ENCODE results near the gene PRKD1. TPM values are rescaled to one million over a fixed set of nuclear protein-coding genes. Genes with fewer than 3 reads are reported as not detected.

The PRKD1 gene
- total RNA-seq, 1 experiment from 2014 or later, result not detected

- Histone ChIP-seq H3K4me1 (ENCODE audit: control insufficient read depth in 1 of 2, insufficient read depth in 2 of 2, low read length in 2 of 2) (no peaks in the 10 kb centered on the region), H3K4me3 (replicated peaks in 1 of 2; ENCODE audit: low read depth in 1 of 2, low read length in 2 of 2) (no peak overlapping the region), H3K9me2 (ENCODE audit: insufficient read depth) (no peaks in the 10 kb centered on the region), H4K20me1 (ENCODE audit: insufficient read depth) (no peaks in the 10 kb centered on the region), H3K79me2 (ENCODE audit: insufficient read depth, low read length) (no peaks in the 10 kb centered on the region), H2AFZ (ENCODE audit: low read depth, low read length, poor library complexity, severe bottlenecking) (no peak overlapping the region), H3K9ac (ENCODE audit: low read length) (no peak overlapping the region), H3K27me3 (ENCODE audit: insufficient read depth, low read length) (no peaks in the 10 kb centered on the region), H3K4me2 (ENCODE audit: low read length) (no peak overlapping the region), H3K36me3 (ENCODE audit: control insufficient read depth in 1 of 2, insufficient read depth in 2 of 2, low read length in 2 of 2) (no peaks in the 10 kb centered on the region), H3K27ac (ENCODE audit: low read depth, low read length) (no peak overlapping the region), H3K9me3 (ENCODE audit: control insufficient read depth in 1 of 2, insufficient read depth in 1 of 2, low read depth in 1 of 2, low read length in 2 of 2) (peaks cover 4 to 30% of the 10 kb centered on the region in 2 experiments; a peak in 2 of 4 replicates)
- BruUV-seq (replicated peaks), result no TSS peak
- POLR2A ChIA-PET, result no interaction called here
- DNase-seq (ENCODE audit: low read depth, low spot score) (no peak), ATAC-seq (no peak)
- CTCF ChIA-PET, result no interaction called here
- intact Hi-C loops (cut with micrococcal nuclease), result no loop called here
- RAD21 ChIA-PET (ENCODE audit: low non-redundant PET in 1 of 2, low total read pairs in 2 of 2, uncharacterized antibody in 2 of 2, unreplicated experiment in 2 of 2), result no interaction called here
- TF ChIP-seq EZH2phosphoT487 (IDR thresholded peaks at IDR 0.05; ENCODE audit: borderline replicate concordance) (no peak), EGR1 (IDR thresholded peaks at IDR 0.05; ENCODE audit: low read depth) (no peak), POLR2A (IDR thresholded peaks at IDR 0.05; ENCODE audit: borderline replicate concordance, extremely low read depth, insufficient read depth, insufficient read length) (no peak), CEBPB (IDR thresholded peaks at IDR 0.05; ENCODE audit: low read depth) (no peak), FOSL1 (IDR thresholded peaks at IDR 0.05; ENCODE audit: low read depth) (no peak), JUND (IDR thresholded peaks at IDR 0.05) (no peak), RAD21 (IDR thresholded peaks at IDR 0.05; ENCODE audit: low read depth) (no peak)
Observed at GRCh38 chr14:29652571-29652970, 275.1 kb downstream of the PRKD1 start.

GRCh38 chr14:29650554-29651269 is 276.9 kb downstream of the PRKD1 start:
- Histone ChIP-seq H3K4me2 (ENCODE audit: low read length) (no peak overlapping the region), H3K9me3 (ENCODE audit: control insufficient read depth in 1 of 2, insufficient read depth in 1 of 2, low read depth in 1 of 2, low read length in 2 of 2) (peaks cover 9 to 25% of the 10 kb centered on the region in 2 experiments; a peak in 2 of 4 replicates)
- ATAC-seq, result no peak
- TF ChIP-seq JUND (IDR thresholded peaks at IDR 0.05) (no peak), EZH2 (IDR thresholded peaks at IDR 0.05) (no peak), SIN3A (IDR thresholded peaks at IDR 0.05; ENCODE audit: low read depth) (no peak), EZH2phosphoT487 (IDR thresholded peaks at IDR 0.05; ENCODE audit: borderline replicate concordance) (no peak), POLR2A (IDR thresholded peaks at IDR 0.05; ENCODE audit: borderline replicate concordance, extremely low read depth, insufficient read depth, insufficient read length) (no peak), EGR1 (IDR thresholded peaks at IDR 0.05; ENCODE audit: low read depth) (no peak), ZNF274 (IDR thresholded peaks at IDR 0.05; ENCODE audit: low read depth, low read length) (no peak), SRF (IDR thresholded peaks at IDR 0.05; ENCODE audit: low read depth) (no peak), FOSL1 (IDR thresholded peaks at IDR 0.05; ENCODE audit: low read depth) (no peak), REST (IDR thresholded peaks at IDR 0.05; ENCODE audit: low read depth) (no peak), CEBPB (IDR thresholded peaks at IDR 0.05; ENCODE audit: low read depth) (no peak), YY1 (IDR thresholded peaks at IDR 0.05; ENCODE audit: extremely low read depth, insufficient replicate concordance, low read depth, low read length) (no peak), ZBTB33 (IDR thresholded peaks at IDR 0.05; ENCODE audit: extremely low read depth, insufficient replicate concordance, low read length) (no peak)

More at GRCh38 chr14:29650554-29651269, 276.9 kb downstream of the PRKD1 start:
- Histone ChIP-seq H3K4me1 (ENCODE audit: control insufficient read depth in 1 of 2, insufficient read depth in 2 of 2, low read length in 2 of 2) (no peaks in the 10 kb centered on the region), H3K27ac (ENCODE audit: low read depth, low read length) (no peak overlapping the region), H3K4me3 (replicated peaks in 1 of 2; ENCODE audit: low read depth in 1 of 2, low read length in 2 of 2) (no peak overlapping the region), H4K20me1 (ENCODE audit: insufficient read depth) (no peaks in the 10 kb centered on the region), H3K36me3 (ENCODE audit: control insufficient read depth in 1 of 2, insufficient read depth in 2 of 2, low read length in 2 of 2) (no peaks in the 10 kb centered on the region), H2AFZ (ENCODE audit: low read depth, low read length, poor library complexity, severe bottlenecking) (no peak overlapping the region), H3K27me3 (ENCODE audit: insufficient read depth, low read length) (no peaks in the 10 kb centered on the region), H3K79me2 (ENCODE audit: insufficient read depth, low read length) (no peaks in the 10 kb centered on the region), H3K9ac (ENCODE audit: low read length) (no peak overlapping the region), H3K9me2 (ENCODE audit: insufficient read depth) (no peaks in the 10 kb centered on the region)
- ChIA-PET RAD21 (ENCODE audit: low non-redundant PET in 1 of 2, low total read pairs in 2 of 2, uncharacterized antibody in 2 of 2, unreplicated experiment in 2 of 2) (no interaction called here), CTCF (no interaction called here), POLR2A (no interaction called here)
- no peak for DNase-seq (ENCODE audit: low read depth, low spot score)
- no TSS peak for BruUV-seq (replicated peaks)
- intact Hi-C loops (cut with micrococcal nuclease), result no loop called here

Measured in HCT116 (cell line).